Measurements from ENCODE around the gene PTK6.

DNA sequence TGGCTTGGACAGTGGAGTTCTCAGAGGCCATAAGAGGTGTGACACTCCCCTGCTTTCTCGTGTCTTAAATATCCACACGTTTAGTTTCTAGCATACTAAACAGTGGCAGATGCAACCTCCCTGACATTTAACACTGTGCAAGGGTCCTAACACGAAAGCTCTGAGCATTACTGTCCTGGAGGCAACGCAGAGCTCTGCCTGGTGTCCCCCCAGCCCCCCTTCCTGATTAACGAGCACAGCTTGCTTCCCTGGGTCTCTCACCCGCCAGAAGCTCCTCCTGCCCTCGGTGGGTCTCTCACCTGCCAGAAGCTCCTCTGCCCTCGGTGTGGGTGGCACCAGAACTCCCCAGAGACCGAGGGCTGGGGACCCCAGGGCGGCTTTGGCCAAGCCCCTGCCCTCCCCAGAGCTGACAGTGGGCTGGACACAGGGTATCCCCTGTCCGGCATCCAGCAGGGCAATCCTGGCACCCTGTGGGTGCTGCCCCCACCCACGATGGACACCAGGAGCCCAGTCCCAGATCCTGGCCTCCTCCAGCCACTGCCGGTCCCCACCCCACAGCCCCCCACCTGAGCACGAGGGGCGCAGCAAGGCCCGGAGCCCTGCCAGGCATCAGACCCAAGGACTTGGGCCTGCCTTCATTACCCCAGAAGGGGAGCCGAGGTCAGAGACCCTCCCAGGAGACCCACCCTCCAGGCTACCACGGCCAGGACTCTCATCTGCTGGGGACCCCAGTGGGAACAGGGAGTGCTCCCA, 52.3 kb downstream of the PTK6 start:
- TF ChIP-seq, protein P1, sequence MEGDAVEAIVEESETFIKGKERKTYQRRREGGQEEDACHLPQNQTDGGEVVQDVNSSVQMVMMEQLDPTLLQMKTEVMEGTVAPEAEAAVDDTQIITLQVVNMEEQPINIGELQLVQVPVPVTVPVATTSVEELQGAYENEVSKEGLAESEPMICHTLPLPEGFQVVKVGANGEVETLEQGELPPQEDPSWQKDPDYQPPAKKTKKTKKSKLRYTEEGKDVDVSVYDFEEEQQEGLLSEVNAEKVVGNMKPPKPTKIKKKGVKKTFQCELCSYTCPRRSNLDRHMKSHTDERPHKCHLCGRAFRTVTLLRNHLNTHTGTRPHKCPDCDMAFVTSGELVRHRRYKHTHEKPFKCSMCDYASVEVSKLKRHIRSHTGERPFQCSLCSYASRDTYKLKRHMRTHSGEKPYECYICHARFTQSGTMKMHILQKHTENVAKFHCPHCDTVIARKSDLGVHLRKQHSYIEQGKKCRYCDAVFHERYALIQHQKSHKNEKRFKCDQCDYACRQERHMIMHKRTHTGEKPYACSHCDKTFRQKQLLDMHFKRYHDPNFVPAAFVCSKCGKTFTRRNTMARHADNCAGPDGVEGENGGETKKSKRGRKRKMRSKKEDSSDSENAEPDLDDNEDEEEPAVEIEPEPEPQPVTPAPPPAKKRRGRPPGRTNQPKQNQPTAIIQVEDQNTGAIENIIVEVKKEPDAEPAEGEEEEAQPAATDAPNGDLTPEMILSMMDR (IDR thresholded peaks at IDR 0.05; ENCODE audit: poor library complexity), result no peak
- TF ChIP-seq EZH2 (IDR thresholded peaks at IDR 0.05; ENCODE audit: borderline replicate concordance), result no peak

All from hepatocyte (in vitro differentiated cells).